D341Med (cell line): ENCODE measurements around the gene H6PD.
"Not testable (repeated sequence)": the region's sequence is repeated elsewhere in the genome, so short reads cannot be mapped to it uniquely, and the experiment has no call there.

Experiments
- DNase-seq: peaks from one replicate; pipeline ENCODE4 v3.0.0; 2012; ENCODE audit warnings: low spot score

The H6PD gene

GRCh38 chr1:9297831-9298230 lies 63.3 kb downstream of the H6PD start:
- no peak for DNase-seq

GRCh38 chr1:9298282-9298681 lies 63.7 kb downstream of the H6PD start:
- DNase-seq = no peak

GRCh38 chr1:9299571-9300541 lies 65.3 kb downstream of the H6PD start:
- DNase-seq = not testable (repeated sequence)

- DNase-seq = no peak
Observed at GRCh38 chr1:9300573-9300972, 66.0 kb downstream of the H6PD start.

- no peak for DNase-seq
Observed at GRCh38 chr1:9302745-9303524, 68.4 kb downstream of the H6PD start.

GRCh38 chr1:9303916-9304315 lies 69.3 kb downstream of the H6PD start:
- no peak for DNase-seq

GRCh38 chr1:9305216-9305615 lies 70.6 kb downstream of the H6PD start:
- DNase-seq = no peak

GRCh38 chr1:9306006-9306405 lies 71.4 kb downstream of the H6PD start:
- no peak for DNase-seq

- DNase-seq = no peak
Observed at GRCh38 chr1:9307303-9307702, 72.7 kb downstream of the H6PD start.

- DNase-seq = no peak
Observed at GRCh38 chr1:9308236-9308785, 73.7 kb downstream of the H6PD start.

GRCh38 chr1:9309080-9309479 lies 74.5 kb downstream of the H6PD start:
- DNase-seq = no peak

GRCh38 chr1:9309991-9310390 lies 75.4 kb downstream of the H6PD start:
- no peak for DNase-seq

- no peak for DNase-seq
Observed at GRCh38 chr1:9311029-9311428, 76.5 kb downstream of the H6PD start.

- DNase-seq = no peak
Observed at GRCh38 chr1:9311479-9311878, 76.9 kb downstream of the H6PD start.

GRCh38 chr1:9312168-9312720 lies 77.7 kb downstream of the H6PD start:
- DNase-seq = no peak

GRCh38 chr1:9313576-9313975 lies 79.0 kb downstream of the H6PD start:
- no peak for DNase-seq

GRCh38 chr1:9314111-9314510 lies 79.5 kb downstream of the H6PD start:
- DNase-seq = no peak

- DNase-seq = no peak
Observed at GRCh38 chr1:9314711-9315379, 80.3 kb downstream of the H6PD start.

GRCh38 chr1:9315411-9316079 lies 81.0 kb downstream of the H6PD start:
- DNase-seq = no peak

- no peak for DNase-seq
Observed at GRCh38 chr1:9316080-9316444, 81.5 kb downstream of the H6PD start.

- no peak for DNase-seq
Observed at GRCh38 chr1:9316512-9316911, 81.9 kb downstream of the H6PD start.
